ENCODE data around the gene CIAO2A.
"Not testable (repeated sequence)": the region's sequence is repeated elsewhere in the genome, so short reads cannot be mapped to it uniquely, and the experiment has no call there.

The CIAO2A gene

GRCh38 chr15:64093627-64094417, at the start of gene CIAO2A:
Gene CIAO2A, minus strand, starts transcription at chr15:64093838. Its CDS starts 70 bp downstream, at chr15:64093768.
- peak; percentile 61 for FAIRE-seq

- FAIRE-seq = no peak
Measured at GRCh38 chr15:64143276-64143675, 49.6 kb upstream of the CIAO2A start.

GRCh38 chr15:64141798-64142512, 48.3 kb upstream of the CIAO2A start:
- FAIRE-seq = no peak

GRCh38 chr15:64138331-64138941, 44.8 kb upstream of the CIAO2A start:
- no peak for FAIRE-seq

GRCh38 chr15:64137226-64137833, 43.7 kb upstream of the CIAO2A start:
- FAIRE-seq = no peak

GRCh38 chr15:64136347-64136746, 42.7 kb upstream of the CIAO2A start:
- FAIRE-seq = no peak

GRCh38 chr15:64134345-64134829, 40.7 kb upstream of the CIAO2A start:
- FAIRE-seq = no peak

- no peak for FAIRE-seq
Measured at GRCh38 chr15:64133623-64134344, 40.1 kb upstream of the CIAO2A start.

- no peak for FAIRE-seq
Measured at GRCh38 chr15:64132217-64132616, 38.6 kb upstream of the CIAO2A start.

GRCh38 chr15:64131547-64131946, 37.9 kb upstream of the CIAO2A start:
- no peak for FAIRE-seq

GRCh38 chr15:64130159-64130558, 36.5 kb upstream of the CIAO2A start:
- FAIRE-seq = no peak

- FAIRE-seq = no peak
Measured at GRCh38 chr15:64127521-64128270, 34.1 kb upstream of the CIAO2A start.

- FAIRE-seq = no peak
Measured at GRCh38 chr15:64125978-64126377, 32.3 kb upstream of the CIAO2A start.

- FAIRE-seq = no peak
Measured at GRCh38 chr15:64122936-64123351, 29.3 kb upstream of the CIAO2A start.

GRCh38 chr15:64122444-64122843, 28.8 kb upstream of the CIAO2A start:
- FAIRE-seq = no peak

GRCh38 chr15:64121614-64122013, 28.0 kb upstream of the CIAO2A start:
- no peak for FAIRE-seq

- FAIRE-seq = not testable (repeated sequence)
Measured at GRCh38 chr15:64120322-64120721, 26.7 kb upstream of the CIAO2A start.

- FAIRE-seq = no peak
Measured at GRCh38 chr15:64117759-64118487, 24.3 kb upstream of the CIAO2A start.

GRCh38 chr15:64112904-64113303, 19.3 kb upstream of the CIAO2A start:
- FAIRE-seq = no peak

- FAIRE-seq = no peak
Measured at GRCh38 chr15:64112073-64112772, 18.6 kb upstream of the CIAO2A start.

All from islet of Langerhans (tissue), 1 donor.